ENCODE measurements around the gene KLHL17.
"Not testable (repeated sequence)": the region's sequence is repeated elsewhere in the genome, so short reads cannot be mapped to it uniquely, and the experiment has no call there.

Gene KLHL17

GRCh38 chr1:943545-944340 lies 16.6 kb upstream of the KLHL17 start:
- H3K4me3 ChIP-seq (ENCODE audit: insufficient read depth, low read depth, low read length) = no peak overlapping the region
- peaks cover 36% of the 10 kb centered on the region for H3K4me1 ChIP-seq (ENCODE audit: control insufficient read depth, insufficient read depth, low read length)
- 83 to 84% methylated on average over 27 of the region's 27 CpGs for WGBS, 2 experiments
- no peak overlapping the region for H3K27ac ChIP-seq (ENCODE audit: insufficient read depth, low read depth, low read length, poor library complexity, severe bottlenecking)
- peaks cover 54% of the 10 kb centered on the region for H3K27me3 ChIP-seq (ENCODE audit: control insufficient read depth, insufficient read depth, low read length, poor library complexity, severe bottlenecking)
- H3K9me3 ChIP-seq (ENCODE audit: control insufficient read depth, low read length) = no peaks in the 10 kb centered on the region
- peaks cover 5% of the 10 kb centered on the region for H3K36me3 ChIP-seq (ENCODE audit: control insufficient read depth, insufficient read depth, low read length)

GRCh38 chr1:944341-945325 lies 15.8 kb upstream of the KLHL17 start:
- peaks cover 7% of the 10 kb centered on the region for H3K36me3 ChIP-seq (ENCODE audit: control insufficient read depth, insufficient read depth, low read length)
- peaks cover 45% of the 10 kb centered on the region for H3K27me3 ChIP-seq (ENCODE audit: control insufficient read depth, insufficient read depth, low read length, poor library complexity, severe bottlenecking)
- H3K4me3 ChIP-seq (ENCODE audit: insufficient read depth, low read depth, low read length) = no peak overlapping the region
- WGBS, 2 experiments = 78 to 79% methylated on average over 28 of the region's 28 CpGs
- no peak overlapping the region for H3K27ac ChIP-seq (ENCODE audit: insufficient read depth, low read depth, low read length, poor library complexity, severe bottlenecking)
- peaks cover 27% of the 10 kb centered on the region for H3K4me1 ChIP-seq (ENCODE audit: control insufficient read depth, insufficient read depth, low read length)
- H3K9me3 ChIP-seq (ENCODE audit: control insufficient read depth, low read length) = no peaks in the 10 kb centered on the region

GRCh38 chr1:945688-946556 lies 14.5 kb upstream of the KLHL17 start:
- WGBS, 2 experiments = 94 to 95% methylated on average over 29 of the region's 29 CpGs
- peaks cover 17% of the 10 kb centered on the region for H3K36me3 ChIP-seq (ENCODE audit: control insufficient read depth, insufficient read depth, low read length)
- no peaks in the 10 kb centered on the region for H3K9me3 ChIP-seq (ENCODE audit: control insufficient read depth, low read length)
- H3K4me1 ChIP-seq (ENCODE audit: control insufficient read depth, insufficient read depth, low read length) = peaks cover 18% of the 10 kb centered on the region
- H3K27me3 ChIP-seq (ENCODE audit: control insufficient read depth, insufficient read depth, low read length, poor library complexity, severe bottlenecking) = peaks cover 32% of the 10 kb centered on the region
- no peak overlapping the region for H3K27ac ChIP-seq (ENCODE audit: insufficient read depth, low read depth, low read length, poor library complexity, severe bottlenecking)
- H3K4me3 ChIP-seq (ENCODE audit: insufficient read depth, low read depth, low read length) = no peak overlapping the region

DNA sequence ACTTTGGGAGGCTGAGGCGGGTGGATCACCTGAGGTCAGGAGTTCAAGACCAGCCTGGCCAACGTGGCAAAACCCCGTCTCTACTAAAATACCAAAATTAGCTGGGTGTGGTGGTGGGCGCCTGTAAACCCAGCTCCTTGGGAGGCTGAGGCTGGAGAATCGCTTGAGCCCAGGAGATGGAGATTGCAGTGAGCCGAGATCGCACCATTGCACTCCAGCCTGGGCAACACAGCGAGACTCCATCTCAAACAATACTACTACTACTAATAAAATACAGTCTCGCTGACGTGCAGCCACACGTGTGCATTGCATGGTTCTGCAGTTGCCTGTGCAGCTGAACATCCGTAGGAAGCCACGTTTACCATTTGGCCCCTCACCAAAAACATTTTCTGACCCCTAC lies 13.6 kb upstream of the KLHL17 start:
- H3K36me3 ChIP-seq (ENCODE audit: control insufficient read depth, insufficient read depth, low read length) = peaks cover 19% of the 10 kb centered on the region
- 93 to 96% methylated on average over 13 of the region's 13 CpGs for WGBS, 2 experiments
- H3K27ac ChIP-seq (ENCODE audit: insufficient read depth, low read depth, low read length, poor library complexity, severe bottlenecking); H3K4me3 ChIP-seq (ENCODE audit: insufficient read depth, low read depth, low read length); H3K9me3 ChIP-seq (ENCODE audit: control insufficient read depth, low read length): not testable (repeated sequence)
- peaks cover 23% of the 10 kb centered on the region for H3K27me3 ChIP-seq (ENCODE audit: control insufficient read depth, insufficient read depth, low read length, poor library complexity, severe bottlenecking)
- H3K4me1 ChIP-seq (ENCODE audit: control insufficient read depth, insufficient read depth, low read length) = peaks cover 12% of the 10 kb centered on the region

DNA sequence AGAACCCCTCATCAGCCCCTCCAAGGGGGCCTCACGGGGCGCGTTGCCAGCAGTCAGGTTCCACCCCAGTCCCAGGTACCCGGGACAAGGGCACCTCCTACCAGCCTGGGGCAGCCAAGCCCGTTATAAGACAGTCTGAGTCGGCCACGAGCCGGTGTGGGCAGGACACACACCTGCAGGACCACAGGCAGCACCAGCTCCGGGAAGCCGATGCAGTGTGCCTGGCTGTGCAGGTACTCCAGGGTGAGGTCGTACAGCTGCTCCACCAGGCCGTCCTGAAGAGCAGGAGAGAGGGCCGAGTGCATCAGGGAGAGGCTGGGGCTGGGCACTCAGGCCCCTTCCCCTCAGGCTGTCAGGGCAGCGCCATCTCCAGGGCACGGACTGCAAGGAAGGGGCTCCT lies 12.4 kb upstream of the KLHL17 start:
- peaks cover 23% of the 10 kb centered on the region for H3K36me3 ChIP-seq (ENCODE audit: control insufficient read depth, insufficient read depth, low read length)
- WGBS, 2 experiments = 94 to 96% methylated on average over 15 of the region's 15 CpGs

GRCh38 chr1:950268-950667 lies 10.1 kb upstream of the KLHL17 start:
- H3K27ac ChIP-seq (ENCODE audit: insufficient read depth, low read depth, low read length, poor library complexity, severe bottlenecking) = no peak overlapping the region
- no peaks in the 10 kb centered on the region for H3K27me3 ChIP-seq (ENCODE audit: control insufficient read depth, insufficient read depth, low read length, poor library complexity, severe bottlenecking)
- peaks cover 41% of the 10 kb centered on the region for H3K36me3 ChIP-seq (ENCODE audit: control insufficient read depth, insufficient read depth, low read length)
- no peaks in the 10 kb centered on the region for H3K9me3 ChIP-seq (ENCODE audit: control insufficient read depth, low read length)
- no peaks in the 10 kb centered on the region for H3K4me1 ChIP-seq (ENCODE audit: control insufficient read depth, insufficient read depth, low read length)
- 93 to 95% methylated on average over 9 of the region's 9 CpGs for WGBS, 2 experiments
- no peak overlapping the region for H3K4me3 ChIP-seq (ENCODE audit: insufficient read depth, low read depth, low read length)

More for the DNA sequence above, 12.4 kb upstream of the KLHL17 start:
- Histone ChIP-seq H3K4me1 (ENCODE audit: control insufficient read depth, insufficient read depth, low read length) (peaks cover under 1% of the 10 kb centered on the region), H3K9me3 (ENCODE audit: control insufficient read depth, low read length) (no peaks in the 10 kb centered on the region), H3K4me3 (ENCODE audit: insufficient read depth, low read depth, low read length) (no peak overlapping the region), H3K27me3 (ENCODE audit: control insufficient read depth, insufficient read depth, low read length, poor library complexity, severe bottlenecking) (peaks cover 12% of the 10 kb centered on the region), H3K27ac (ENCODE audit: insufficient read depth, low read depth, low read length, poor library complexity, severe bottlenecking) (no peak overlapping the region)

GRCh38 chr1:950881-951280 lies 9.5 kb upstream of the KLHL17 start:
- peaks cover 47% of the 10 kb centered on the region for H3K36me3 ChIP-seq (ENCODE audit: control insufficient read depth, insufficient read depth, low read length)
- H3K4me1 ChIP-seq (ENCODE audit: control insufficient read depth, insufficient read depth, low read length) = no peaks in the 10 kb centered on the region
- H3K27me3 ChIP-seq (ENCODE audit: control insufficient read depth, insufficient read depth, low read length, poor library complexity, severe bottlenecking) = no peaks in the 10 kb centered on the region
- 94 to 97% methylated on average over 23 of the region's 23 CpGs for WGBS, 2 experiments
- no peaks in the 10 kb centered on the region for H3K9me3 ChIP-seq (ENCODE audit: control insufficient read depth, low read length)
- H3K4me3 ChIP-seq (ENCODE audit: insufficient read depth, low read depth, low read length) = no peak overlapping the region
- no peak overlapping the region for H3K27ac ChIP-seq (ENCODE audit: insufficient read depth, low read depth, low read length, poor library complexity, severe bottlenecking)

DNA sequence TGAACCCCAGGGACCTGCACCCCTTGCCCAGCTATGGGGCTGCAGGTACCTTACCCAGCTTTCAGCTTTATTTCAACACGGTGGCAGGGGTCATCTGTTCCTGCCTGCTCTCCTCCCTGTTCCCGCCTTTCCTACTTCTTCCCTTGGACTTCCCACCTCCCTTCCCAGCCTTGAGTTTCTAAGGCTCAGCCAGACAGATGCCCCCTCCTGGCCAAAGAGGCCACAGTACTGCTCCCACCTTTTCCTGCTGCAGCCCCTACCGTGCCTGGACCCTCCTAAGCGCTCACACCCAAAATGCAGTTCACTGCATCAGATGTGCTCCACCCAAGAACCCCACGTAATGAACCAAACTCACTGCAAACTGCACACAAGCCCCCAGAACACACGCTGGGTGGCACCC lies 9.0 kb upstream of the KLHL17 start:
- Histone ChIP-seq H3K27ac (ENCODE audit: insufficient read depth, low read depth, low read length, poor library complexity, severe bottlenecking) (no peak overlapping the region), H3K36me3 (ENCODE audit: control insufficient read depth, insufficient read depth, low read length) (peaks cover 47% of the 10 kb centered on the region), H3K4me1 (ENCODE audit: control insufficient read depth, insufficient read depth, low read length) (no peaks in the 10 kb centered on the region), H3K9me3 (ENCODE audit: control insufficient read depth, low read length) (no peaks in the 10 kb centered on the region), H3K4me3 (ENCODE audit: insufficient read depth, low read depth, low read length) (no peak overlapping the region), H3K27me3 (ENCODE audit: control insufficient read depth, insufficient read depth, low read length, poor library complexity, severe bottlenecking) (no peaks in the 10 kb centered on the region)
- 75% methylated on average over 6 of the region's 6 CpGs for WGBS, 2 experiments

DNA sequence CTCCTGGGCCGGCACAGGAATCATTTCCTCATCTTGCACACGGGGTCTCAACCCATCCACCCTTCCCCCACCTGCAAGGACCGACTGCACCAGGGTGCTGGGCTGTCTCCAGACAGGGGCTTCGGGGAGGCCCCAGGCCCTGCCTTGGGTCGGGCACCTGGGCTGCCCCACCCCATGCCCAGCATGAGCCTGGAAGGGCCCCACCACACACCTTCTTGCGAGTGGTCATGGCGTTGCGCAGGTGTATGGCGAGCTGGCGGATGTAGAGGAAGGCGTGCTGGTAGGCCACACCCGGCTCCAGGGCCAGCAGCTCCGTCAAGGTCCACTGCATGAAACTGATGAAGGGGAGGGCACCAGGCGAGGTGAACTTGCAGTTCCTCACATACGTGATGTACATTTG lies 8.2 kb upstream of the KLHL17 start:
- H3K36me3 ChIP-seq (ENCODE audit: control insufficient read depth, insufficient read depth, low read length) = peaks cover 44% of the 10 kb centered on the region

More for the DNA sequence above, 8.2 kb upstream of the KLHL17 start:
- Histone ChIP-seq H3K27me3 (ENCODE audit: control insufficient read depth, insufficient read depth, low read length, poor library complexity, severe bottlenecking) (no peaks in the 10 kb centered on the region), H3K27ac (ENCODE audit: insufficient read depth, low read depth, low read length, poor library complexity, severe bottlenecking) (no peak overlapping the region), H3K9me3 (ENCODE audit: control insufficient read depth, low read length) (no peaks in the 10 kb centered on the region), H3K4me1 (ENCODE audit: control insufficient read depth, insufficient read depth, low read length) (no peaks in the 10 kb centered on the region), H3K4me3 (ENCODE audit: insufficient read depth, low read depth, low read length) (no peak overlapping the region)
- 96 to 97% methylated on average over 15 of the region's 15 CpGs for WGBS, 2 experiments

Measured in ectodermal cell (in vitro differentiated cells).